Stimulated activated CD8-positive, alpha-beta memory T cell treated with anti-CD3 and anti-CD28 coated beads, Interleukin-4, amount 100 ng/mL, for 4 hours (primary cell): ENCODE measurements around the gene BHLHE23.
"Not testable (repeated sequence)": the region's sequence is repeated elsewhere in the genome, so short reads cannot be mapped to it uniquely, and the experiment has no call there.

Source experiments
- DNase-seq, 2 donors: peaks; one replicate each; pipeline ENCODE4 v3.0.0-alpha.2; 2020; ENCODE audit warnings: low read depth in 2 of 2, low spot score in 1 of 2

The BHLHE23 gene

DNA sequence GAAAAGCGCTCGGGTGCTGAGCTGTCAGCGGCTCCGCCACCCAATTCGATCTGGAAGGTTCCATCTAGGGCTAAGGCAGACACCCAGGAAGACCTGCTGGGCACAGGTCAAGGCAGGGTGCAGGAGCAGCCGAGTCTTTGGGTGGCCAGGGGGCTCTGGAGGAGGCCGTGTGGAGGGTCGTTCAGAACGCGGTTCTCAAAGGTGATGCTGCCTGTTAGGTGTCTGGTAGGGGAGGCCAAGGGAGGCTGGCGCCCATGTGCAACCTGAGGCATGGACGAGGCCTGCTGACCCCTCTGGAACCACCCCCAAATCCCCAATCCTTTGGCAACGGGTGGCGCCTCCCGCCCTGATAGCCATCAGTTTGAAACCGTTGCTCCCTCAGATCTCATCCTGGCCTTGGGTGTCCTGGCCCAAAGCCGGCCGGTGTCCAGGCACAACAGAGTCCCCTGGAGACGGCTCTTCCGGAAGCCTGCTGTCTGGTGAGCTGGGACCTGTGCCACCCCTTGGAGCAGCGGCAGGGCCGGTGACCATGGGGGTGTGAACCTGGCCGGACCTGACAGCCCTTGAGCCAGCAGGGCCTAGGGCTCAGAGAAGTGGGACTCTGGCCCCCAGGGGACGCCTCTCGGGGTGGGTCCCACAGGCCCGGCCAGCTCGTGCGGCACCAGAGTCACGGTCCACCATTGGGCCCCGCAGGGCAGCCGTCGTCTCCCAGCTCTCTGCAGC, 43.7 kb downstream of the BHLHE23 start:
- DNase-seq = no peak

GRCh38 chr20:62962221-62962879, 44.4 kb downstream of the BHLHE23 start:
- no peak for DNase-seq

DNA sequence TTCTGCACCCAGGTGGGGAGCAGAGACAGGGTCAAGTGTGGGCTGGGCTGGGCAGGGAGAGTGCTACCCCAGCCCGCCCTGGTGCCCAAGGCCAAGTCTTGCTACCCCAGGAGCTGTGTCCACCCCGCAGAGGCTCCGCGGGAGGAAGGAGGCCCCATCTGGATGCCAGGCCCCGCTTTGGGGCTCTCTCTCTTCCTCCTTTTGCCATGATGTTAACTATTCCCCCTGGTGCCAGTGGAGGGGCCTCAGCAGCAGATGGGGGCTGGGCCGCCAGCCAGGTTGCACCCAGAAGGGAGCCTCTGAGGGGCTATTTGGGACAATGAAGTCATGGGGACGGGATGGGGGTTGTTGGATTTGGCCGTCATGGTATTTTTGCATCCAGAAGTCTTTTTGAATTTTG, 45.0 kb downstream of the BHLHE23 start:
- no peak for DNase-seq

GRCh38 chr20:62961310-62961783, 45.4 kb downstream of the BHLHE23 start:
- no peak for DNase-seq

- DNase-seq = not testable (repeated sequence)
These were observed 46.1 kb downstream of the BHLHE23 start for GRCh38 chr20:62960446-62961309.

DNA sequence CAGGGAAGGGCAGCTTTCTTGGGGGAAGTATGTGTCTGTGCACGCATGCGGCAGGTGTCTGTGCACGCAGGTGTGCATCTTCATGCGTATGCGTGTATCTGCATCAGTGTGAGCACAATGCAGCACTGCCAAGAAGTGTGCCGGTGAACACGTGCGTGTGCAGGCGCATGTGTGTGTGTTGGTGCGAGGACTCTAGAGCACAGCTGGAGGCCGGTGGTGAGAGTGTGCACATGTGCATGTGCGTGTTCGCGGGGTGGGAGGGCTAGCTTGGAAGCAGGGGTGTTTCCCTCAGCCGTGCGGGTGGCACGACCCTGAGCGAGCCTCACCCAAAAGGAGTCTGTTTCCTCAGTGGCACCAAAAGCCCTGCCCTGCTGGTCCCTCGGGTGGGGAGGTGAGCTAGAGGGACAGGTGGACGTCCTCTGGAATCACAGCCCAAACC, 46.7 kb downstream of the BHLHE23 start:
- DNase-seq = no peak

- no peak for DNase-seq
These were observed 47.4 kb downstream of the BHLHE23 start for GRCh38 chr20:62959101-62959971.

- DNase-seq = no peak
These were observed 48.2 kb downstream of the BHLHE23 start for GRCh38 chr20:62958388-62959100.

DNA sequence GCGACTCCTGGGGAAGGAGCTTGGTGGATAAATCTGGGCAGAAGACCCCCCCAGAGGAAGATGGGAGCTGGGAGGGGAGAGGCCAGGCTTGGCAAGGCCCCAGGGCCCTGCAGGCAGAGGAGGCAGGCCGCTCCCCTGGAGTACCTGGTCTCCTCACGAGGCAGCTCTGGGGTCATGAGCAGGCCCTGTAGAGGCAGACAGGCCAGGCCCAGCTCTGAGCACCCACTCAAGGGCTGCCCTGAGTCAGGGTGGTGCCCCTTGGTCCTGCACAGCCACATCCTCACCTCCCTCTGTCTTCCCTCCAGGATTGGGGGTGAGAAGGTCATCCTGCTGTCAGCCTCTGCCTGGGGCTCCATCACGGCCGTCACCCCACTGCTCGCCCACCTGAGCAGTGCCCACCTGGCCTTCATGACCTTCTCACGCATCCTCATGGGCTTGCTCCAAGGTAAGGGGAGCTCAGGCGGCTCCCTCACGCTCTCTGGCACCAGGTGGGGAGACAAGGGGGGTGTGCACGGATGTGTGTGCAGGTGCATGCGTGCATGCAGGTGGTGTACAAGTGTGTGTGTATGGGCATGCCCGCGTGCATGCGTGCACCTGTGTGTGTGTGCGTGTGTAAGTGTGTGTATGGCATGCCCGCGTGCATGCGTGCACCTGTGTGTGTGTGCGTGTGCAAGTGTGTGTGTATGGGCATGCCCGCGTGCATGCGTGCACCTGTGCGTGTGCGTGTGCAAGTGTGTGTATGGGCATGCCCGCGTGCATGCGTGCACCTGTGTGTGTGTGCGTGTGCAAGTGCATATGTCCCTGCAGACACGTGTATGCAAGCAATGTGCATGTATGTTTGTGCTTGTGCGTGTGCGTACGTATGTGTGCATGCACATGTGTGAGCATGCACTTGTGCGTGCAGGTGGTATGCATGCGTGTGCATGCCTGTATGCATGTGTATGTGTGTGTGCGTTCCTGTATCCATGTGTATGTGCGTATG, 49.3 kb downstream of the BHLHE23 start:
- no peak for DNase-seq

GRCh38 chr20:62956387-62957135, 50.2 kb downstream of the BHLHE23 start:
- DNase-seq = no peak
